Naive B cell (primary cell): ENCODE results near the gene BMI1. TPM values are rescaled to one million over a fixed set of nuclear protein-coding genes. Genes with fewer than 3 reads are reported as not detected.
A peak's percentile ranks its signal among the peaks of the same experiment; 100 is the strongest.

Experiments used
- ATAC-seq, 2 donors: fragments of 150-1000 bp; cut with Tn5 transposase; 2 replicates each; pipeline ENCODE4 v1.10.0; 2021; ENCODE audit warnings: low read depth in 2 of 2, mild to moderate bottlenecking in 2 of 2, moderate library complexity in 2 of 2
- DNase-seq: peaks from one replicate; pipeline ENCODE4 v3.0.0; 2022
- H3K27ac Mint-ChIP-seq, 6 donors: one replicate each; pipeline ENCODE4 v1.8.0; 2020 to 2022; ENCODE audit warnings: mild to moderate bottlenecking in 6 of 6, mixed read lengths in 6 of 6, moderate library complexity in 5 of 6, inconsistent platforms in 2 of 6
- H3K27me3 Mint-ChIP-seq, 3 donors: one replicate each; pipeline ENCODE4 v1.8.0; 2021 to 2022; ENCODE audit warnings: mixed read lengths in 3 of 3, mild to moderate bottlenecking in 1 of 3
- H3K36me3 Mint-ChIP-seq, 2 donors: one replicate each; pipeline ENCODE4 v1.8.0; 2020 to 2022; ENCODE audit warnings: mixed read lengths in 2 of 2, inconsistent platforms in 1 of 2, mild to moderate bottlenecking in 1 of 2
- H3K4me1 Mint-ChIP-seq, 3 donors: one replicate each; pipeline ENCODE4 v1.8.0; 2020 to 2022; ENCODE audit warnings: mixed read lengths in 3 of 3, inconsistent platforms in 1 of 3, mild to moderate bottlenecking in 1 of 3, moderate library complexity in 1 of 3
- H3K4me3 Mint-ChIP-seq, 8 donors: one replicate each; pipeline ENCODE4 v1.8.0; 2020 to 2022; ENCODE audit warnings: mild to moderate bottlenecking in 8 of 8, mixed read lengths in 8 of 8, moderate library complexity in 8 of 8, inconsistent platforms in 2 of 8
- H3K9me3 Mint-ChIP-seq, 7 donors: one replicate each; pipeline ENCODE4 v1.8.0; 2020 to 2022; ENCODE audit warnings: mixed read lengths in 7 of 7, mild to moderate bottlenecking in 5 of 7, inconsistent platforms in 2 of 7, moderate library complexity in 1 of 7
- polyA plus RNA-seq, 6 donors: library from polyadenylated mRNA; unstranded; fragments of 300-500 nt; fragmentation: Illumina TruSeq; gene quantifications; one replicate each; pipeline ENCODE4 v1.2.3, GENCODE V29; 2021; ENCODE audit warnings: low read depth in 6 of 6

The BMI1 gene
- polyA plus RNA-seq, 6 donors from 2014 or later = 28.3 to 45.7 (median 33.3) TPM

DNA sequence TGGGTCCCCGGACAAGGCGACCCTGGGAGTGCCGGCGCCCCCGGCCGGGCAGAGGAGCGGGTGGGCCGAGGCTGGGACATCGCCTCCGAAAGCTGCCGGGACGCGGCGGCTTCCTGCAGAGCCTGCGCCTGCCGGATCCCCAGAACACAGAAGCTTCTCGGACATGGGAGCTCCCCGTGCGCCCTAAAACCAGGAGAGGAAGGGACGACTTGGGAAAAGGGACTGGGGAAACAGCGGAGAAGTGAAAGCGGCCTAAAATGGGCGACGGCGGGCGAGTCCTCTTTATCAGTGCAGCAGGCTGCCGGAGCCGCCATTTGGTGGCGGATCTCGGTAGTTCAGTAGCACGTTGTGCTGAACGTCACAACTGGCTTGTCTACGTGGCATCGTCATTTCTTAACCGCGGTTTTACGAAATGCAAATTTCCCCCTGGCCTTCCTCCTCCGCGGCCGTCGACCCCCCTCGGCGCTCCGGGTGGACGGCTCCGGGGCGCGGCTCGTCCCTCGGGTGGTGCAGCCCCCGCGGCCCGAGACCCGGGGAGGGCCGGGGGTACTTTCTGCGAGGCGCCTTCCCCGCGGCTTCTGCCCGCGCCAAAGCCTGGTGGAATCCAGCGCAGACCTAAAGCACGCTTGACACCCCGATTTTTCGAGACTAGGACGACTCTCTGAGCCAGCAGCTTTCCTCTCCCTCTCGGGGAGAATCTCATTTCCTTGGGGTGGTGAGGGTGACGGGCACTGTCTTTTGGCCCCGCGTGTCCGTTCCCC lies 14.5 kb downstream of the BMI1 start:
- Mint-ChIP-seq H3K4me1 (peaks cover 16 to 30% (median 28%) of the 10 kb centered on the region in 3 donors), H3K9me3 (peaks cover 0 to 9% (median 6%) of the 10 kb centered on the region in 7 donors), H3K36me3 (no peaks in the 10 kb centered on the region), H3K27ac (peak overlapping the region; percentile 88 to 99 (median 96)), H3K4me3 (peak overlapping the region; percentile 85 to 97 (median 94)), H3K27me3 (peaks cover 0 to 32% (median 20%) of the 10 kb centered on the region in 3 donors)
- ATAC-seq (peak; percentile 82 to 84), DNase-seq (peak; percentile 81)

DNA sequence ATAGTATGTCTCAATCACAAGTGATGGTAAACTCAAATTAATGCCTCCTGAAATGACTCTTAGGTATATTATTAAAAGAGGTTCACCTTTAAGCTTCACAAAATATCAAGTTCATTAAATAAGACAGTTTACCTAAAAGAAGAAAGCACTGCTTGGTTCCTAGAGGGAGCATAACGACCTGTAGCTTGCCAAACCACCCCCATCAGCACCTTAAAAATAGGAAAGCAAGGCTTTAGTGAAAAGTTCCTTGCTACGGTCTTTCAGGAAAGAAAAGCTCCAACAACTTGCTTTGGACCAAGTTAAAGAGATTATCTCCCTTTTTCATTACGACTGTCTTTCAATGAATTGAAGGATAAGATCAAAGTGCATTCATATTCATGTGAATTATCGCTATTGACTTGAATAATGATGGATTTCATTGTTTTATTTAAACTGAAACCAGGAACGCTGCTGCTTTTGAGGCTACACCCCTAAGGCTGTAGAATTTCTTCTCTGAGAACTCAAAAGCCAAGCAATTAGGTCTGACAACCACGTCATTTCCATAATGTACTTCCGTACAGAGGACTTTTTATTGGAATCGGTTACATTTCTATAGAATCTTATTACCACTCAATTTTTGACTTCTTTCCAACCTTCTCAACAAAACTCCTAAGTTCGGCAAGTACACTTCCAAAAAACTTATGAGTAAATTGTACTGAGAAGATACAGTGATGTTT lies 17.4 kb downstream of the BMI1 start:
- H3K27me3 Mint-ChIP-seq = peaks cover 17 to 54% (median 37%) of the 10 kb centered on the region in 3 donors
- no peaks in the 10 kb centered on the region for H3K36me3 Mint-ChIP-seq
- H3K4me1 Mint-ChIP-seq = peaks cover 10 to 27% (median 21%) of the 10 kb centered on the region in 3 donors
- DNase-seq (no peak), ATAC-seq (no peak)
- peak overlapping the region in 2 of 8 donors; percentile 10 to 92 for H3K4me3 Mint-ChIP-seq
- peak overlapping the region in 1 of 6 donors; percentile 26 for H3K27ac Mint-ChIP-seq
- peaks cover 0 to 8% (median 5%) of the 10 kb centered on the region in 7 donors for H3K9me3 Mint-ChIP-seq

DNA sequence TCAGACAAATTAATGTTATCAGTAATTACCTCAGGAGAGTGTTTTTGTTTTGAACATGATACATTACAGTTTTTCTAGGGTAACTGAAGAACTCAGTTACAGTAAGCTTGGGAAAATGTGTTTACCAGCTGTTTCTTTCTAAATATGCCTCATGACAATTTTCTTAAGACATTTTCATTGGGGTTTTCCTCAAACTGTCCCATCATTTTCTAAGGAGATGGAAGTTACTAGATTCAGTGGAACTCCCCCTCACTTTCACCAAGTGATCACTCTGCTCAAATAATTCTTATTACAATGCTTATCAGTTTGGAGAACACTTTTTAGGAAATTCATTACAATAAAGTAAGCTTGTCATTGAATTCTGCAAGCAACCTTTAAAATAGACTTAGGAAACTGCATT lies 18.0 kb downstream of the BMI1 start:
- DNase-seq (no peak), ATAC-seq (no peak)
- Mint-ChIP-seq H3K27ac (peak overlapping the region in 1 of 6 donors; percentile 26), H3K4me1 (peaks cover 8 to 25% (median 16%) of the 10 kb centered on the region in 3 donors), H3K4me3 (peak overlapping the region in 1 of 8 donors; percentile 92), H3K27me3 (peaks cover 23 to 60% (median 42%) of the 10 kb centered on the region in 3 donors), H3K9me3 (peaks cover 0 to 3% (median 0%) of the 10 kb centered on the region in 7 donors), H3K36me3 (no peaks in the 10 kb centered on the region)

DNA sequence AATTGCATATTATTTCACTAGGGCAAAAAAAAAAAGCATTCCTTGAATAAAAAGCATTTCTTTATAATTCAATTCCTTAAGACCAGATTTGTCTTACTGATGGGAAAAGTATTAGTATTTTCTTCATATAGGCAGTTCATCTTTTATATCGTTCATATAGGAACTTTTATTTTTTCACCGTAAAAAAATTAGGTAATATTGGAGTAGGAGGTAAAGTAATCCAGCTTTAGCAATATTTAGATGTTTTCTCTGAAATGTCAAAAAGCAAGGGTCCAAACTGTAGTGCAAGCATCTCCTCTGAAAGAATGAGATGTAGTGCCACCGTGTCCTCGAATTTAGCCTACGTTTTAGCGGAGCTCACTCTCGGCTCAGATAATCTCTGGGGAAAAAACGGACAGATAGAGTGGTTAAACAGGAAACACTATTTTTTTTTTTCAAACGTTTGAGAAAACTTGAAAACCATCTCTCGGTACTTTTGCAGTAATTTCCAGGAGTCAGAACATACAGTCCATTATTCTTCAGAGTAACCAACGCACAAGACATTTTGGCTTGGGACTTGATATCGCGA lies 18.9 kb downstream of the BMI1 start:
- no peaks in the 10 kb centered on the region for H3K36me3 Mint-ChIP-seq
- H3K27me3 Mint-ChIP-seq = peaks cover 31 to 69% (median 51%) of the 10 kb centered on the region in 3 donors
- H3K9me3 Mint-ChIP-seq = peaks cover 0 to 11% (median 3%) of the 10 kb centered on the region in 7 donors
- no peak for DNase-seq
- peak overlapping the region; percentile 92 to 97 (median 97) for H3K27ac Mint-ChIP-seq
- no peak for ATAC-seq
- H3K4me3 Mint-ChIP-seq = peak overlapping the region; percentile 81 to 97 (median 94)
- peaks cover 7 to 24% (median 18%) of the 10 kb centered on the region in 3 donors for H3K4me1 Mint-ChIP-seq

DNA sequence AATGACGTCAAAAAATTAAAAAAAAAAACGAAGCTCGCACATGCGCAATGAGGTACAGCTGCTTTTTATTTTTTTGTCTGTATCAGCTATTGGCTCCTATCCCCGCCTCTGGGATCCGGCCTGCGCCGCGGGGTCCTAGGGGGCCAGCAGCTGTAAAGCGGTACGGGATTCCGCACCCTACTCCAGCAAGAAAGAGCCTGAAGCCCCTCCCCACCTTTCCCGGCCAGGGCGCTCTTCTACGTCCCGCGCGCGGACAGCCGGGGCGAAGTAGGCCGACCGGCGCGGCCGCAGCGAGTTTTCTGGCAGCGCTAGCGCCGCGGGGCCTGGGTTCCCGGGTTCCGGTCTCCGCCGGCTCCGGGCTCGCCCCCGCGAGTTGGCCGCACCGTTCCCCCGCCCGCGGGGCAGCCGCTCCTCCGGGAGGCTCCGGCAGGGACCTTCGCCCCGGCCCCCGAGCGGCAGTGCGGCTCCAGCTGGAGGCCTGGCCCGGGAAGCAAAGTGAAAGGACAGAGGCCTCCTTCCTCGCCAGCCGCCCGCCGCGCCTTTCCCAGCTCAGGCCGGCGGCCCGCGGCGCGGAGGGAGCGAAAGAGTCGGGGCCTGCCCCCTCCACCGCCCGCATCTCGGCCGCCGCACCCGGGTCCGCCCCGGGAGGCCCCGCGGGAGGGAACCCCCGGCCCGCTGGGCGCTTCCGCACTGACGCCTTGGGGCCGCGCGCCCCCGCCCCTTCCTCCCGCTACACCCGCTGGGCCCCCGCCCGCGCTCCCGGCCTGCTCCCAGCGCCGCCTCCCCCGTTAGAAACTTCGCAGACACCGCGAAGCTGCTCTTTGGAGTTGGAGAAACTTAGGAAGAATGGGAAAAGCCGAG lies 19.7 kb downstream of the BMI1 start:
- ATAC-seq = peak; percentile 53 to 62
- no peaks in the 10 kb centered on the region for H3K36me3 Mint-ChIP-seq
- peaks cover 0 to 10% (median 3%) of the 10 kb centered on the region in 7 donors for H3K9me3 Mint-ChIP-seq
- peak overlapping the region; percentile 92 to 97 (median 97) for H3K27ac Mint-ChIP-seq
- peaks cover 34 to 66% (median 52%) of the 10 kb centered on the region in 3 donors for H3K27me3 Mint-ChIP-seq
- H3K4me3 Mint-ChIP-seq = peak overlapping the region; percentile 81 to 97 (median 94)
- DNase-seq = peak; percentile 74
- peaks cover 7 to 24% (median 15%) of the 10 kb centered on the region in 3 donors for H3K4me1 Mint-ChIP-seq

DNA sequence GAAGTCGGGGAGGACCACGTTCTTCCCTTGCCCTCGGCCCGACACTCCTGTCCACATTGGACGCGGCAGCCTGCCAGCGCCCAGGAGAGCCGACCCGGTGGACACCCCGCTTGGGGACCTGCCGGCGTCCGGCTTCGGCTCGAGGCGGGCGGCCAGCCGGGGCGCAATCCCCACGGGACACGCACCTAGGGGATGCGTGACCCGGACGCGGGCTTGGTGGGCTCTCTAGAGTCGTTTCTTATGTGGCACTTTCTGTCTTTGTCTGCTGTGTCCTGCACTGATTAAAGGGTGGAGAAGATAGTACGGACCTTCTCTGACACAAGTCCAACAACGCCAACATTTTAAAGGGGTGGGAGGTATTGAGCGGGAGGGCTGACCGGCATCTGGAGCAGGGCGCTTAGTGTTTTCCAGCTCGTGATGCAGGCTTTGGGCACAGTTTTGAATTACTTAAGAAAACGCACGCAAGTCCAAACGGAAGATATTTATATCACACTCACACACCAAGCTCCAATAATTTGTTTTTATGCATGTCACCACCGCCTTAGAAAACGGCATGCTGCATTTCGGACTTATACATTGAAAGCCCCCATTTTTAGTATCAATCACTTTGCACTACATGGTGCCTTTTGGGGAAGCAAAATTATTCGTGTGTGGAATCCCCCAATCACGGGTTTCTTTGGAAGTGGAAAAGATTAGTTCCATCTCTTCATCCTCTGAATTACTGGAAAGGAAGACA lies 20.5 kb downstream of the BMI1 start:
- no peak for DNase-seq
- H3K27ac Mint-ChIP-seq = peak overlapping the region in 5 of 6 donors; percentile 11 to 97 (median 84)
- H3K4me3 Mint-ChIP-seq = peak overlapping the region; percentile 74 to 92 (median 81)
- ATAC-seq = no peak
- H3K27me3 Mint-ChIP-seq = peaks cover 42 to 72% (median 56%) of the 10 kb centered on the region in 3 donors
- H3K36me3 Mint-ChIP-seq = peaks cover 0 to 4% of the 10 kb centered on the region in 2 donors
- H3K4me1 Mint-ChIP-seq = peaks cover 10 to 22% (median 21%) of the 10 kb centered on the region in 3 donors
- peaks cover 0 to 15% (median 6%) of the 10 kb centered on the region in 7 donors for H3K9me3 Mint-ChIP-seq

DNA sequence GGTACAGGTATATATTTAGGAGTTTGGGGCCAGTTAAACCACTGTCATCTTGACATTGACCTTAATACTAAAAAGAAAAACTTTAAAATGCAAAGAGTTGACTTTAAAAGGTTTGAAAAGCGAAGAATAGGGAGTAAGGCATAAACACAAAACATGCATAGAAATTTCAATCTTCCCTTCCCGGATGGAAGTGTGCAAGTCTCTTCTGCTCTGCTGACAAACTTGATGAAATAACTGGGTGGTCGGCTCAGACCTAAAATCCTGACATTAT lies 21.0 kb downstream of the BMI1 start:
- H3K27ac Mint-ChIP-seq = peak overlapping the region in 4 of 6 donors; percentile 51 to 97 (median 79)
- H3K9me3 Mint-ChIP-seq = peaks cover 0 to 18% (median 6%) of the 10 kb centered on the region in 7 donors
- peaks cover 47 to 75% (median 55%) of the 10 kb centered on the region in 3 donors for H3K27me3 Mint-ChIP-seq

DNA sequence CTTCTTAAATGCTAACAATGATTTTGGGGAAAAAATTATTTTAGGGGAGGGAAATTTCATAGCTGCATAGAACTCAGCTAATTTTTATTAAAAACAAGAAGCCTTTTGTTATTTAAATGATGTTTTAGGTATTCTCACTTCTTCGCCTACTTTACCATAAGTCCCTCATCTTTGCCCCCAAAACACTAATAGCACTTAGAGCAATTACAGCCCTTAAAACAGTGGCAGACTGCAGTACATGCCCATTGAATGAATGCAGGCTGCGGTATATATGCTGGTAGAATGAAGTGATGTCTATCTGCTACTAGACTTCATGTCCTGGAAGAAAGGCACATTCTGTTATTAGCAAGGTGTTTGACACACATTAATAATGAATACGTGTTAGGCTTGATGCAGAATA lies 21.5 kb downstream of the BMI1 start:
- peaks cover 53 to 73% (median 56%) of the 10 kb centered on the region in 3 donors for H3K27me3 Mint-ChIP-seq
- no peak for ATAC-seq
- H3K4me1 Mint-ChIP-seq = peaks cover 12 to 18% (median 16%) of the 10 kb centered on the region in 3 donors
- peak overlapping the region in 2 of 6 donors; percentile 51 to 61 for H3K27ac Mint-ChIP-seq
- H3K4me3 Mint-ChIP-seq = peak overlapping the region in 1 of 8 donors; percentile 92
- peaks cover 0 to 18% (median 7%) of the 10 kb centered on the region in 7 donors for H3K9me3 Mint-ChIP-seq
- no peak for DNase-seq
- peaks cover 0 to 8% of the 10 kb centered on the region in 2 donors for H3K36me3 Mint-ChIP-seq

More for the DNA sequence above, 21.0 kb downstream of the BMI1 start:
- H3K4me1 Mint-ChIP-seq = peaks cover 12 to 21% (median 17%) of the 10 kb centered on the region in 3 donors
- ATAC-seq = no peak
- H3K4me3 Mint-ChIP-seq = peak overlapping the region in 5 of 8 donors; percentile 55 to 92 (median 81)
- peaks cover 0 to 8% of the 10 kb centered on the region in 2 donors for H3K36me3 Mint-ChIP-seq
- DNase-seq = no peak

DNA sequence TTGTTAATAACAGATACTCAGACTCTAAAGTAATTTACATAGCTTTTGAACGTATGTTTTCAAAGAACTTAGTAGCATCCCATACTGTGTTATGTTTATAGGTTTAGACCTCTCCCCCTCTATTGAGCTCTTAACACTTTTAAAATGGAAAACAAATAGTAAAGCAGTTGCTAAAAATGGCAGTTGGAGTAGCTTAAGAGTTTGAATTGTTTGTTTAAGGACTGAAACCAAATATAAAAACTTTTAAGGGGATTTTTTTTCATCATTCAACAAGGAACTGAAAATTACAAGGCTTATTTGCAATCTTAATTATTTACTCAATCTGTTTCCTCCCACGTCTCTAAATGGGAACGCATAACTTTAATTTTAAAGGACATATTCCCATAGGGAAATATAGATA lies 22.8 kb downstream of the BMI1 start:
- H3K36me3 Mint-ChIP-seq = peaks cover 0 to 8% of the 10 kb centered on the region in 2 donors
- peak overlapping the region in 2 of 8 donors; percentile 38 to 73 for H3K4me3 Mint-ChIP-seq
- peak overlapping the region in 3 of 6 donors; percentile 21 to 91 (median 41) for H3K27ac Mint-ChIP-seq
- peaks cover 12 to 18% (median 16%) of the 10 kb centered on the region in 3 donors for H3K4me1 Mint-ChIP-seq
- ATAC-seq (no peak), DNase-seq (no peak)
- peaks cover 0 to 18% (median 7%) of the 10 kb centered on the region in 7 donors for H3K9me3 Mint-ChIP-seq
- peaks cover 53 to 64% (median 57%) of the 10 kb centered on the region in 3 donors for H3K27me3 Mint-ChIP-seq

DNA sequence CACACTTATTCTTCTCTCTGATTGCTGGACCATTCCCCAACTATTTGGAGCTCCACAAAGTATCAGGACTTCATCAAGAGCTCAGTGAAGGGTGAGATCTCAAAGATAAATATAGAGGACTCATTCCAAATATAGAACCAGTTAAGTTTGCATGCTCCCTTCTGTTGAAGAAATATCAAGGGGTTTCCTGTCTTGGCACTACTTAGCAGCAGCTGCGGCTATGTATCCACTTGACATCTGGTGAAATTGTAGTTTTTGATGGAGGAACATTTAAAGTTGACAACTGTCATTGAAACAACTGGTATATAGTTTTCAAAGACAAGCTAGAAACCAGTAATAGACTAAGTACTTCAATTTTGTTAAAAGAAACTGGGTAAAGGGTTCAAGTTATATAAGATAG lies 23.4 kb downstream of the BMI1 start:
- peaks cover 0 to 8% of the 10 kb centered on the region in 2 donors for H3K36me3 Mint-ChIP-seq
- peaks cover 53 to 60% (median 59%) of the 10 kb centered on the region in 3 donors for H3K27me3 Mint-ChIP-seq
- ATAC-seq (no peak), DNase-seq (no peak)
- H3K4me3 Mint-ChIP-seq = peak overlapping the region in 3 of 8 donors; percentile 43 to 73 (median 58)
- peaks cover 0 to 18% (median 7%) of the 10 kb centered on the region in 7 donors for H3K9me3 Mint-ChIP-seq
- peak overlapping the region in 5 of 6 donors; percentile 21 to 91 (median 79) for H3K27ac Mint-ChIP-seq
- peaks cover 12 to 18% (median 16%) of the 10 kb centered on the region in 3 donors for H3K4me1 Mint-ChIP-seq

DNA sequence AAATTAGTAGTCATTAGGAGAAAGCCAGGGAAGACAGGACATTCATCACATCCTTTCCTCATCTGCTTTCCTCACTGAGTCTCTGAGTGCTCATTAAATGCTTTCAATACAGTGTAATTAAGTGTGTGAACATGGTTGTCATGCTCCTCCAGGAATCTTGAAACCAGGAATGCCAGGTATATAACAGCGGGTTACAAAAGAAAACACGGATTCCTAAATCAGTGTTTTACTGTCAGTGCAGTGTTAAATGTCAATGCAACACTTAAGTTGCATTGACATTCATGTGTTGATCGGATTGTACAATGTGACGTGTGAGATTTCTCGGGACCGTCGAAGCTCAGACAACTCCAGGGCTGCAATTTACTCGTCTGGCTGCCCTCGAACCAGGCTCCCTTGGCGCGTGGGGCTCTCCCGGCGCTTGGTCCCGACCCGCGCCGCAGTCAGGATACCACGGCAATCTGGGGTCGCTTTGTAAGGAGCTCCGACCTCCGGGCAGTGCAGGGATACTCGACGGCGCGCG lies 23.9 kb downstream of the BMI1 start:
- no peak for DNase-seq

More for the DNA sequence above, 23.9 kb downstream of the BMI1 start:
- H3K9me3 Mint-ChIP-seq = peaks cover 0 to 18% (median 7%) of the 10 kb centered on the region in 7 donors
- H3K4me3 Mint-ChIP-seq = peak overlapping the region; percentile 20 to 75 (median 60)
- H3K36me3 Mint-ChIP-seq = peaks cover 0 to 8% of the 10 kb centered on the region in 2 donors
- no peak for ATAC-seq
- H3K27me3 Mint-ChIP-seq = peaks cover 53 to 60% (median 59%) of the 10 kb centered on the region in 3 donors
- H3K4me1 Mint-ChIP-seq = peaks cover 12 to 18% (median 15%) of the 10 kb centered on the region in 3 donors
- H3K27ac Mint-ChIP-seq = peak overlapping the region in 4 of 6 donors; percentile 78 to 91 (median 85)
